Astrocyte of the cerebellum (primary cell): ENCODE results near the gene POU2F2.
A peak's percentile ranks its signal among the peaks of the same experiment; 100 is the strongest.

Source experiments
- DNase-seq: peaks from one replicate; pipeline ENCODE4 v3.0.0-alpha.2; 2011; ENCODE audit warnings: low read depth
- H3K4me3 ChIP-seq: 2 replicates; pipeline ENCODE4 v1.5.1; 2011; ENCODE audit warnings: mild to moderate bottlenecking, low read depth, low read length, moderate library complexity
- CTCF ChIP-seq: IDR thresholded peaks from 2 replicates; pipeline ENCODE4 v1.5.1; 2012; ENCODE audit warnings: low read length, low read depth, moderate library complexity, mild to moderate bottlenecking; ENCODE audit errors: missing control alignments
- in situ Hi-C: cut with HindIII; loops from 2 replicates; pipeline ENCODE4 v1.10.0; 2017; ENCODE audit warnings: low sequenced_read_pairs

POU2F2 gene

GRCh38 chr19:42074513-42075363, 57.5 kb downstream of the POU2F2 start:
- no peak for TF ChIP-seq CTCF
- H3K4me3 ChIP-seq = peak overlapping the region; percentile 85
- in situ Hi-C loops = no loop called here
- DNase-seq = no peak

GRCh38 chr19:42071247-42071646, 61.0 kb downstream of the POU2F2 start:
- no peak for DNase-seq
- no peak for TF ChIP-seq CTCF
- in situ Hi-C loops = no loop called here
- H3K4me3 ChIP-seq = no peak overlapping the region

GRCh38 chr19:42069619-42070351, 62.5 kb downstream of the POU2F2 start, which contains the start of gene GRIK5:
TSS of gene GRIK5 (minus strand) at chr19:42070206. CDS start at chr19:42065770, 4,436 bp downstream.
- DNase-seq = no peak
- in situ Hi-C loops = no loop called here
- no peak for TF ChIP-seq CTCF
- H3K4me3 ChIP-seq = no peak within 1 kb of the TSS

GRCh38 chr19:42068756-42069571, 63.3 kb downstream of the POU2F2 start:
- no peak overlapping the region for H3K4me3 ChIP-seq
- no peak for TF ChIP-seq CTCF
- in situ Hi-C loops = no loop called here
- DNase-seq = no peak

- no peak for DNase-seq
- H3K4me3 ChIP-seq = no peak overlapping the region
- in situ Hi-C loops = no loop called here
- TF ChIP-seq CTCF = no peak
Observed at GRCh38 chr19:42068361-42068755, 63.9 kb downstream of the POU2F2 start.

GRCh38 chr19:42067315-42067888, 64.8 kb downstream of the POU2F2 start:
- TF ChIP-seq CTCF = no peak
- no peak for DNase-seq
- no peak overlapping the region for H3K4me3 ChIP-seq
- in situ Hi-C loops = no loop called here
